ENCODE results near the gene SPRN. TPM values are rescaled to one million over a fixed set of nuclear protein-coding genes. Genes with fewer than 3 reads are reported as not detected.

SPRN gene
- total and polyA plus RNA-seq, 2 donors from 2014 or later, result not detected

GRCh38 chr10:133445751-133446708 is 21.6 kb upstream of the SPRN start:
- intact Hi-C loops (cut with DNase I), result no loop called here
- Histone ChIP-seq H3K9ac (ENCODE audit: low read length in 3 of 3) (no peak overlapping the region), H3K4me1 (ENCODE audit: control insufficient read depth in 2 of 3, insufficient read depth in 2 of 3, low read depth in 1 of 3, low read length in 3 of 3) (no peaks in the 10 kb centered on the region), H3K27me3 (ENCODE audit: control insufficient read depth, insufficient read depth, low read length) (no peaks in the 10 kb centered on the region), H3K36me3 (ENCODE audit: control insufficient read depth in 2 of 3, insufficient read depth in 3 of 3, low read length in 3 of 3) (no peaks in the 10 kb centered on the region), H3K27ac (ENCODE audit: low read depth in 2 of 2, low read length in 2 of 2) (no peak overlapping the region), H3K9me3 (ENCODE audit: control insufficient read depth in 2 of 3, insufficient read depth in 1 of 3, low read length in 3 of 3) (peaks cover 0 to 21% (median 9%) of the 10 kb centered on the region in 3 donors), H3K4me3 (ENCODE audit: low read length in 3 of 3) (no peak overlapping the region)
- no peak for FAIRE-seq
- TF ChIP-seq, protein P1, sequence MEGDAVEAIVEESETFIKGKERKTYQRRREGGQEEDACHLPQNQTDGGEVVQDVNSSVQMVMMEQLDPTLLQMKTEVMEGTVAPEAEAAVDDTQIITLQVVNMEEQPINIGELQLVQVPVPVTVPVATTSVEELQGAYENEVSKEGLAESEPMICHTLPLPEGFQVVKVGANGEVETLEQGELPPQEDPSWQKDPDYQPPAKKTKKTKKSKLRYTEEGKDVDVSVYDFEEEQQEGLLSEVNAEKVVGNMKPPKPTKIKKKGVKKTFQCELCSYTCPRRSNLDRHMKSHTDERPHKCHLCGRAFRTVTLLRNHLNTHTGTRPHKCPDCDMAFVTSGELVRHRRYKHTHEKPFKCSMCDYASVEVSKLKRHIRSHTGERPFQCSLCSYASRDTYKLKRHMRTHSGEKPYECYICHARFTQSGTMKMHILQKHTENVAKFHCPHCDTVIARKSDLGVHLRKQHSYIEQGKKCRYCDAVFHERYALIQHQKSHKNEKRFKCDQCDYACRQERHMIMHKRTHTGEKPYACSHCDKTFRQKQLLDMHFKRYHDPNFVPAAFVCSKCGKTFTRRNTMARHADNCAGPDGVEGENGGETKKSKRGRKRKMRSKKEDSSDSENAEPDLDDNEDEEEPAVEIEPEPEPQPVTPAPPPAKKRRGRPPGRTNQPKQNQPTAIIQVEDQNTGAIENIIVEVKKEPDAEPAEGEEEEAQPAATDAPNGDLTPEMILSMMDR (IDR thresholded peaks at IDR 0.05; ENCODE audit: borderline replicate concordance, extremely low read depth, insufficient read depth), result no peak
- peak in 1 of 5 donors; percentile 52 for DNase-seq

- Histone ChIP-seq H3K36me3 (ENCODE audit: control insufficient read depth in 2 of 3, insufficient read depth in 3 of 3, low read length in 3 of 3) (no peaks in the 10 kb centered on the region), H3K27me3 (ENCODE audit: control insufficient read depth, insufficient read depth, low read length) (no peaks in the 10 kb centered on the region), H3K4me3 (ENCODE audit: low read length in 3 of 3) (no peak overlapping the region), H3K9me3 (ENCODE audit: control insufficient read depth in 2 of 3, insufficient read depth in 1 of 3, low read length in 3 of 3) (peaks cover 0 to 21% (median 9%) of the 10 kb centered on the region in 3 donors), H3K4me1 (ENCODE audit: control insufficient read depth in 2 of 3, insufficient read depth in 2 of 3, low read depth in 1 of 3, low read length in 3 of 3) (no peaks in the 10 kb centered on the region), H3K9ac (ENCODE audit: low read length in 3 of 3) (no peak overlapping the region), H3K27ac (ENCODE audit: low read depth in 2 of 2, low read length in 2 of 2) (no peak overlapping the region)
- FAIRE-seq, result no peak
- peak in 3 of 5 donors; percentile 4 to 68 (median 25) for DNase-seq
- TF ChIP-seq, protein P1 (IDR thresholded peaks at IDR 0.05; ENCODE audit: borderline replicate concordance, extremely low read depth, insufficient read depth), result no peak
- intact Hi-C loops (cut with DNase I), result no loop called here
Measured at GRCh38 chr10:133445268-133445732, 20.9 kb upstream of the SPRN start.

DNA sequence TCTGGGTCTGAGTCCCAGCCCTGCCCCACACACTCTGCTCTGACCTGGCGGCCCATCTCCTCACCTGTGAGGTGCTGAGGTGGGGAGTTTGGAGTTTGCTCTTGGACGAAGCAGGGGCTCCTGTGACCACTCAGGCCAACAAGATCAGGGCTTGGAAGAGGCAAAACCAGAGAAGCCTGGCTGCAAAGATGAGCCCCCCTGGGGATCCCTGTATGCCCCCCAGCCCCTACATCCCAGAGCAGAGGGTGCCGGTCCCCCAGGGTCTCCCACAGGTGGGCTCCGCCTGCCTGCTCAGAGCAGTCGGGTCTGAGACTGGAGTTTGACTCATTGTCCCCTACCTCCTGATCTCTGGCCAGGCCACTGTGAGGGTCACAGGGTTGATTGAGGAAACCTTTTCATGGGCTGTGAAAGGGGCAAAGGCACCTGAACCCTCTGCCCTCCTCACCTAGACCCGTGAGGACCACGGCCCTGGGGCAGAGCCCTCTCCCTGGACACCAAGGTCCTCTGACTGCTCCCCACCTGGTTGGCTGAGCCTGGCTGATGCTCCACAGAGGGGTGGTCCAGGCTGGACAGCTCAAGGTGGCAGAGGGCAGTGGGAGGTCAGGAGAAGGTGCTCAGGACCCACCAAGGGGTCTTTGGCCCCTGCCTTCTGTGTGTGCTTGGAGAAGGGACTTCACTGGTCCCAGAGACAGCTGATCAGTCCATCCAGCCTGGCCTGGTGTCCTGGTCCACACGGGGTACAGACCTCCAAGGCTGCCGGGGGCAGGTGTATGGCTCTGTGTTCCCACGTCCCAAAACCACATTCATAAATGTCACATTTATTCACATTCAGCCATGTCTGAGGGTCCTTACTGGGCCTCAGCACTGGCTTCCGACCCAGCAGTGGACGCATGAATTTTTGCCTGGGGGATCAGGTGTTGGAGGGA is 20.2 kb upstream of the SPRN start:
- H3K4me1 ChIP-seq (ENCODE audit: control insufficient read depth in 2 of 3, insufficient read depth in 2 of 3, low read depth in 1 of 3, low read length in 3 of 3), result no peaks in the 10 kb centered on the region
- no peaks in the 10 kb centered on the region for H3K36me3 ChIP-seq (ENCODE audit: control insufficient read depth in 2 of 3, insufficient read depth in 3 of 3, low read length in 3 of 3)
- intact Hi-C loops (cut with DNase I), result no loop called here
- peaks cover 0 to 21% (median 9%) of the 10 kb centered on the region in 3 donors for H3K9me3 ChIP-seq (ENCODE audit: control insufficient read depth in 2 of 3, insufficient read depth in 1 of 3, low read length in 3 of 3)
- H3K9ac ChIP-seq (ENCODE audit: low read length in 3 of 3), result no peak overlapping the region
- peak in 2 of 5 donors; percentile 23 to 59 for DNase-seq
- TF ChIP-seq, protein P1 (IDR thresholded peaks at IDR 0.05; ENCODE audit: borderline replicate concordance, extremely low read depth, insufficient read depth), result no peak
- no peak overlapping the region for H3K4me3 ChIP-seq (ENCODE audit: low read length in 3 of 3)
- no peaks in the 10 kb centered on the region for H3K27me3 ChIP-seq (ENCODE audit: control insufficient read depth, insufficient read depth, low read length)
- no peak for FAIRE-seq
- H3K27ac ChIP-seq (ENCODE audit: low read depth in 2 of 2, low read length in 2 of 2), result no peak overlapping the region
